ENCODE data around the gene SNRNP25. TPM values are rescaled to one million over a fixed set of nuclear protein-coding genes. Genes with fewer than 3 reads are reported as not detected.
"Not testable (repeated sequence)": the region's sequence is repeated elsewhere in the genome, so short reads cannot be mapped to it uniquely, and the experiment has no call there.

Gene SNRNP25
- total and polyA plus RNA-seq, 2 experiments from 2014 or later = 12.1 to 31.5 TPM

DNA sequence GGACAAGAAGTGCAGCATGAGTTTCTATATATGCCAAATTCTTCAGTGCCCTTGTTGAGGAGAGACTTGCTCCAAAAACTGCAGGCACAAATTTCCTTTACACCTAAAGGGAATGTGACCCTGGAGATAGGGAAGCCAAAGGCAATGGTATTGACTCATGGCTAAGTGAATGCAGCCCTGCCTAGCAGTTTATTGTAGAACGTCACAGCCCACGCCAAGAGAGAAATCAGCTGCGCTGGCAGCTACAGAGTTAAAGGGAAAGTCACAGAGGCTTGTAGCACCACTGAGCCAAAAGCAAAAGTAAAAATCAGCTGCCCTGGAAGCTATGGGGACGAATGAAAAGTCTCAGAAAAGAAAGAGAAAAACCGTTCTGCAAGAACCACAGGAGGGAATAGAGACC lies 10.3 kb upstream of the SNRNP25 start:
- Histone ChIP-seq H3K4me1 (ENCODE audit: insufficient read depth) (no peaks in the 10 kb centered on the region), H3F3A (ENCODE audit: insufficient read depth) (no peaks in the 10 kb centered on the region), H3K27me3 (replicated peaks; ENCODE audit: insufficient read depth) (no peaks in the 10 kb centered on the region), H3K4me2 (ENCODE audit: unreplicated experiment) (no peak overlapping the region), H3K9me2 (ENCODE audit: insufficient read depth) (no peaks in the 10 kb centered on the region), H3K9me3 (ENCODE audit: low read depth) (no peaks in the 10 kb centered on the region), H3K79me2 (ENCODE audit: insufficient read depth) (no peaks in the 10 kb centered on the region), H3K27ac (no peak overlapping the region), H3K36me3 (ENCODE audit: low read depth) (peaks cover 5% of the 10 kb centered on the region; the same call in 1 of the 2 replicates), H2AFZ (no peak overlapping the region), H3K4me3 (no peak overlapping the region), H4K20me1 (ENCODE audit: insufficient read depth) (no peaks in the 10 kb centered on the region), H3K9ac (no peak overlapping the region)
- TF ChIP-seq EZH2 (IDR thresholded peaks at IDR 0.05; ENCODE audit: insufficient read depth, poor library complexity, severe bottlenecking) = no peak
- no peak for TF ChIP-seq EZH2phosphoT487 (IDR thresholded peaks at IDR 0.05; ENCODE audit: insufficient read depth, low read depth)
- no peak for DNase-seq
- WGBS, 2 experiments (ENCODE audit: low coverage in 1 of 2, low lambda C conversion rate in 2 of 2, missing lambda C conversion rate in 2 of 2) = 74 to 86% methylated on average over 4 to 5 of the region's 5 CpGs
- in situ Hi-C loops (cut with MboI) = no loop called here

DNA sequence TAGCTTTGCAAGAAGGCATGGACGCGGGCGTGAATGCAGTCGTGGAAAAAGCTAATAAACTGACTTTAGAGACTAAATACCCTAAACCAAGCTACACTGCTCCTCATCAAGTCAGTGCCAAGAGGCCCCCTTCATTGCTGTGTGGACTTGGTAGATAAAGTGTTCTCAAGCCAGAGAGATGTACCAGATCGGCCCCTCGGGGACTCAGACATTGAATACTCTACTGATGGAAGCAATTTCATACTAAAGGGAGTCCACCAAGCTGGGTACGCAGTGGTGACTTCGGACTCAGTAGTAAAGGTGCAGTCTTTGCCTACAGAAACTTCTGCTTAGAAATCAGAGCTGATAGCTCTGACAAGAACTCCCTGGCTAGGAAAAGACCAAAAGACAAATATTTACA lies 9.0 kb upstream of the SNRNP25 start:
- no peaks in the 10 kb centered on the region for H3K27me3 ChIP-seq (replicated peaks; ENCODE audit: insufficient read depth)
- no peak overlapping the region for H3K9ac ChIP-seq
- DNase-seq = no peak
- peaks cover 5% of the 10 kb centered on the region; the same call in 1 of the 2 replicates for H3K36me3 ChIP-seq (ENCODE audit: low read depth)
- H3K4me3 ChIP-seq = no peak overlapping the region
- WGBS, 2 experiments (ENCODE audit: low coverage in 1 of 2, low lambda C conversion rate in 2 of 2, missing lambda C conversion rate in 2 of 2) = 99 to 100% methylated on average over 8 of the region's 8 CpGs
- no peaks in the 10 kb centered on the region for H3F3A ChIP-seq (ENCODE audit: insufficient read depth)
- in situ Hi-C loops (cut with MboI) = no loop called here
- peaks cover 3% of the 10 kb centered on the region for H3K79me2 ChIP-seq (ENCODE audit: insufficient read depth)
- H3K27ac ChIP-seq = no peak overlapping the region
- H3K9me3 ChIP-seq (ENCODE audit: low read depth) = no peaks in the 10 kb centered on the region
- H3K4me2 ChIP-seq (ENCODE audit: unreplicated experiment) = no peak overlapping the region
- no peak overlapping the region for H2AFZ ChIP-seq
- H3K9me2 ChIP-seq (ENCODE audit: insufficient read depth) = no peaks in the 10 kb centered on the region
- no peaks in the 10 kb centered on the region for H3K4me1 ChIP-seq (ENCODE audit: insufficient read depth)
- TF ChIP-seq EZH2phosphoT487 (IDR thresholded peaks at IDR 0.05; ENCODE audit: insufficient read depth, low read depth) (no peak), EZH2 (IDR thresholded peaks at IDR 0.05; ENCODE audit: insufficient read depth, poor library complexity, severe bottlenecking) (no peak)
- H4K20me1 ChIP-seq (ENCODE audit: insufficient read depth) = no peaks in the 10 kb centered on the region

DNA sequence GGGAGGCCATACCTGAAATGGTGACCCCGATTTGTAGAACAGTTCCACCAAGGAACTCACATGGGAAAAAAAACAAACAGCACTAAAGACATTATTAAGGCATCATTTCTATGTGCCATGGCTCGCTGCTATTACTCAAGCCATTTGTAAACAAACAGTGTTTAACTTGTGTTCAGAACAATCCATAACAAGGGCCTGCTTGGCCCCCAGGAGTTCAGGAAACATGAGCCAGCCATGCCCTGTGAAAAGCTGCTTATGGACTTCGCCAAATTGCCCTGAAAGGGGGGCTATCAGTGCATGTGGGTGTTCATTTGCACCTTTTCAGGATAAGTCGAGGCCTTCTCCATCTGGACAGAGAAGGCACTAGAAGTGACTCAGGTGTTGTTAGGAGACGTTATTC lies 8.2 kb upstream of the SNRNP25 start:
- Histone ChIP-seq H3K27me3 (replicated peaks; ENCODE audit: insufficient read depth) (no peaks in the 10 kb centered on the region), H3K36me3 (ENCODE audit: low read depth) (peaks cover 5% of the 10 kb centered on the region; the same call in 1 of the 2 replicates), H3K9me2 (ENCODE audit: insufficient read depth) (no peaks in the 10 kb centered on the region), H3F3A (ENCODE audit: insufficient read depth) (no peaks in the 10 kb centered on the region), H3K4me2 (ENCODE audit: unreplicated experiment) (no peak overlapping the region), H3K79me2 (ENCODE audit: insufficient read depth) (peaks cover 10% of the 10 kb centered on the region), H2AFZ (no peak overlapping the region), H4K20me1 (ENCODE audit: insufficient read depth) (no peaks in the 10 kb centered on the region), H3K9ac (no peak overlapping the region), H3K4me3 (no peak overlapping the region), H3K4me1 (ENCODE audit: insufficient read depth) (no peaks in the 10 kb centered on the region), H3K27ac (no peak overlapping the region), H3K9me3 (ENCODE audit: low read depth) (no peaks in the 10 kb centered on the region)
- in situ Hi-C loops (cut with MboI) = no loop called here
- no peak for TF ChIP-seq EZH2 (IDR thresholded peaks at IDR 0.05; ENCODE audit: insufficient read depth, poor library complexity, severe bottlenecking)
- TF ChIP-seq EZH2phosphoT487 (IDR thresholded peaks at IDR 0.05; ENCODE audit: insufficient read depth, low read depth) = no peak
- DNase-seq = no peak
- 95 to 97% methylated on average over 5 of the region's 5 CpGs for WGBS, 2 experiments (ENCODE audit: low coverage in 1 of 2, low lambda C conversion rate in 2 of 2, missing lambda C conversion rate in 2 of 2)

DNA sequence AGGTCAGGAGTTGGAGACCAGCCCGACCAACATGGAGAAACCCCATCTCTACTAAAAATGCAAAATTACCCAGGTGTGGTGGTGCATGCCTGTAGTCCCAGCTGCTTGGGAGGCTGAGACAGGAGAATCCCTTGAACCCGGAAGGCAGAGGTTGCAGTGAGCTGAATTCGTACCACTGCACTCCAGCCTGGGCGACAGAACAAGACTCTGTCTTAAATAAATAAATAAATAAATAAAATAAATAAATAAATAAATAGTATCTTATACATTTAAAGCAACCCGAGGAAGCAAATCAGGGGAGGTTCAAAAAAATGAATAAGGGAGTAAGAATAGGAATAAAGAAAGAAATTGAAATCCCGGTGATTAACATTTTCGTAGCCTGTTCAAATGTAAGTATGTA lies 7.1 kb upstream of the SNRNP25 start:
- H3K9me3 ChIP-seq (ENCODE audit: low read depth); H2AFZ ChIP-seq; H3K9ac ChIP-seq; H3K27me3 ChIP-seq (replicated peaks; ENCODE audit: insufficient read depth); H3K36me3 ChIP-seq (ENCODE audit: low read depth); H3K27ac ChIP-seq; H3K4me3 ChIP-seq; H3K4me1 ChIP-seq (ENCODE audit: insufficient read depth); H3K9me2 ChIP-seq (ENCODE audit: insufficient read depth); DNase-seq; H3F3A ChIP-seq (ENCODE audit: insufficient read depth); H3K4me2 ChIP-seq (ENCODE audit: unreplicated experiment); H4K20me1 ChIP-seq (ENCODE audit: insufficient read depth); in situ Hi-C loops (cut with MboI): not testable (repeated sequence)
- 95 to 99% methylated on average over 7 of the region's 7 CpGs for WGBS, 2 experiments (ENCODE audit: low coverage in 1 of 2, low lambda C conversion rate in 2 of 2, missing lambda C conversion rate in 2 of 2)
- peaks cover 20% of the 10 kb centered on the region for H3K79me2 ChIP-seq (ENCODE audit: insufficient read depth)

DNA sequence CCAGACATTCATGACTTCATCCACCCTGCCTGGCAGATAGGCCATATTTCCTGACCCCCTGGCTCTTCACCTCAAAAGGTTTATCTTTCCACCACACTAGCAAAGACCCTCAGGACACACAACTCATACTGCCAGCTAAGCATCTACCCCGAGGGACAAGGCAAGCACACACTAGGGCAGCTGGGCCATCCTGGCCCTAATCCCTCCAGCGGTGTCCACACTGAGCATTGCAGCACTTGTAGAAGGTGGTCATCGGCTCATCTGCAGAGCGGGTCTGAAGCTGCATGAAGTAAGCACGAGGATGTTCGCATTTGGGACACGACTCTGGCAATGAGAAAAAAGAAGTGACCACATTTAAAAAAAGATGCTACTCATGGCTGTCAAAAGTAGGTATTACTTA lies 6.4 kb upstream of the SNRNP25 start:
- in situ Hi-C loops (cut with MboI) = no loop called here
- WGBS, 2 experiments (ENCODE audit: low coverage in 1 of 2, low lambda C conversion rate in 2 of 2, missing lambda C conversion rate in 2 of 2) = 95% methylated on average over 7 of the region's 7 CpGs
- TF ChIP-seq EZH2phosphoT487 (IDR thresholded peaks at IDR 0.05; ENCODE audit: insufficient read depth, low read depth) (no peak), EZH2 (IDR thresholded peaks at IDR 0.05; ENCODE audit: insufficient read depth, poor library complexity, severe bottlenecking) (no peak)

More for the DNA sequence above, 6.4 kb upstream of the SNRNP25 start:
- H2AFZ ChIP-seq = no peak overlapping the region
- H4K20me1 ChIP-seq (ENCODE audit: insufficient read depth) = no peaks in the 10 kb centered on the region
- H3K9ac ChIP-seq = no peak overlapping the region
- no peaks in the 10 kb centered on the region for H3K27me3 ChIP-seq (replicated peaks; ENCODE audit: insufficient read depth)
- no peak overlapping the region for H3K4me2 ChIP-seq (ENCODE audit: unreplicated experiment)
- DNase-seq = no peak
- H3K4me3 ChIP-seq = no peak overlapping the region
- no peaks in the 10 kb centered on the region for H3K9me2 ChIP-seq (ENCODE audit: insufficient read depth)
- H3K27ac ChIP-seq = no peak overlapping the region
- H3K9me3 ChIP-seq (ENCODE audit: low read depth) = no peaks in the 10 kb centered on the region
- peaks cover 28% of the 10 kb centered on the region for H3K79me2 ChIP-seq (ENCODE audit: insufficient read depth)
- H3K36me3 ChIP-seq (ENCODE audit: low read depth) = peaks cover 5% of the 10 kb centered on the region; the same call in 1 of the 2 replicates
- H3K4me1 ChIP-seq (ENCODE audit: insufficient read depth) = no peaks in the 10 kb centered on the region
- H3F3A ChIP-seq (ENCODE audit: insufficient read depth) = no peaks in the 10 kb centered on the region
